ENCODE results near the gene BBS5. TPM values are rescaled to one million over a fixed set of nuclear protein-coding genes. Genes with fewer than 3 reads are reported as not detected.
"Not testable (repeated sequence)": the region's sequence is repeated elsewhere in the genome, so short reads cannot be mapped to it uniquely, and the experiment has no call there.

Gene BBS5
- total RNA-seq, 1 experiment from 2014 or later = 0.31 TPM

DNA sequence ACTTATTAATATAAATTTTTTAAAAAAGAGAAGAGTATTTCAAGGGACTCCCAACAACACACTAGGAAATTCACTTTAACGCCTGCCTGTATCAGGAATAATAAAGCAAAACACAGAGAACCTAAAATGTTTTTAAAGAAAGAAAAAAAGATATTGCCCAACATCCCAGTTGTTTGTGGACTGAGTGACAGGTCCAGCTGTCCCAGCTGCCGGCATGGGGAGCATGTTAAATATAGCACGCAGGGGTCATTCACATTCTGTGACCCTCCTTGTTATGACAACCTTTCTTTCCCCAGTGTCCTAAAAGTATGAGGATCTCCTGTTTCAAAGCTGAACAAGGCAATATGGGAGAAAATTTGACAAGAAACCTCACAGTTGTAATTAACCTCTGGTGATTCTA lies 34.6 kb downstream of the BBS5 start:
- Histone ChIP-seq H3K4me3 (no peak overlapping the region), H3K79me2 (ENCODE audit: low read depth) (no peaks in the 10 kb centered on the region), H3K27me3 (ENCODE audit: insufficient read depth, low read depth) (no peaks in the 10 kb centered on the region), H3K9me2 (ENCODE audit: insufficient read depth) (no peaks in the 10 kb centered on the region), H3K4me2 (no peak overlapping the region), H3F3A (ENCODE audit: insufficient read depth, low read depth) (no peaks in the 10 kb centered on the region), H4K20me1 (ENCODE audit: insufficient read depth) (no peaks in the 10 kb centered on the region), H2AFZ (no peak overlapping the region), H3K4me1 (replicated peaks; ENCODE audit: insufficient read depth) (peaks cover 16% of the 10 kb centered on the region; the same call in 1 of the 2 replicates), H3K27ac (no peak overlapping the region), H3K36me3 (ENCODE audit: low read depth) (no peaks in the 10 kb centered on the region), H3K9me3 (ENCODE audit: insufficient read depth, low read depth) (no peaks in the 10 kb centered on the region)
- ChIA-PET CTCF (no interaction called here), POLR2A (ENCODE audit: unreplicated experiment) (no interaction called here)
- BruUV-seq (replicated peaks) = no TSS peak
- no peak for TF ChIP-seq EZH2 (IDR thresholded peaks at IDR 0.05; ENCODE audit: low read depth)
- TF ChIP-seq, protein P1, sequence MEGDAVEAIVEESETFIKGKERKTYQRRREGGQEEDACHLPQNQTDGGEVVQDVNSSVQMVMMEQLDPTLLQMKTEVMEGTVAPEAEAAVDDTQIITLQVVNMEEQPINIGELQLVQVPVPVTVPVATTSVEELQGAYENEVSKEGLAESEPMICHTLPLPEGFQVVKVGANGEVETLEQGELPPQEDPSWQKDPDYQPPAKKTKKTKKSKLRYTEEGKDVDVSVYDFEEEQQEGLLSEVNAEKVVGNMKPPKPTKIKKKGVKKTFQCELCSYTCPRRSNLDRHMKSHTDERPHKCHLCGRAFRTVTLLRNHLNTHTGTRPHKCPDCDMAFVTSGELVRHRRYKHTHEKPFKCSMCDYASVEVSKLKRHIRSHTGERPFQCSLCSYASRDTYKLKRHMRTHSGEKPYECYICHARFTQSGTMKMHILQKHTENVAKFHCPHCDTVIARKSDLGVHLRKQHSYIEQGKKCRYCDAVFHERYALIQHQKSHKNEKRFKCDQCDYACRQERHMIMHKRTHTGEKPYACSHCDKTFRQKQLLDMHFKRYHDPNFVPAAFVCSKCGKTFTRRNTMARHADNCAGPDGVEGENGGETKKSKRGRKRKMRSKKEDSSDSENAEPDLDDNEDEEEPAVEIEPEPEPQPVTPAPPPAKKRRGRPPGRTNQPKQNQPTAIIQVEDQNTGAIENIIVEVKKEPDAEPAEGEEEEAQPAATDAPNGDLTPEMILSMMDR (conservative IDR thresholded peaks at IDR 0.05) = no peak
- intact Hi-C loops (cut with micrococcal nuclease; ENCODE audit: unreplicated experiment) = no loop called here
- no peak for DNase-seq

DNA sequence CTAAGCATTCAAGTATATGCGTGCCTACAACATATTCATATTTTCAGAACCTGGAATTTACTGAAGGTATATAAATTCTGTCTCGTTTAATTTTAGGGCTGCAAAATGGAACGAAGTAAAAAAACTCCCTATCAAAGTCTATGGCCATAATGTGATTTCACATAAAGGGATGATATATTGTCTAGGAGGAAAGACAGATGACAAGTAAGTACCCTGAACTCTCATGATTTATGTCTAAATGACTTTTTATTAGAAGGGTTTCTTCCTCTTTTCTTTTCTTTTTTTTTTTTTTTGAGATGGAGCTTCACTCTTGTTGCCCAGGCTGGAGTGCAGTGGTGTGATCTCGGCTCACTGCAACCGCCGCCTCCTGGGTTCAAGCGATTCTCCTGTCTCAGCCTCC lies 35.5 kb downstream of the BBS5 start:
- POLR2A ChIA-PET (ENCODE audit: unreplicated experiment) = not testable (repeated sequence)
- CTCF ChIA-PET = interaction anchor here (0.6 kb wide), 1 partner anchor 1991 kb away, joined by 7 read pairs; no protein-coding TSS in a partner anchor

DNA sequence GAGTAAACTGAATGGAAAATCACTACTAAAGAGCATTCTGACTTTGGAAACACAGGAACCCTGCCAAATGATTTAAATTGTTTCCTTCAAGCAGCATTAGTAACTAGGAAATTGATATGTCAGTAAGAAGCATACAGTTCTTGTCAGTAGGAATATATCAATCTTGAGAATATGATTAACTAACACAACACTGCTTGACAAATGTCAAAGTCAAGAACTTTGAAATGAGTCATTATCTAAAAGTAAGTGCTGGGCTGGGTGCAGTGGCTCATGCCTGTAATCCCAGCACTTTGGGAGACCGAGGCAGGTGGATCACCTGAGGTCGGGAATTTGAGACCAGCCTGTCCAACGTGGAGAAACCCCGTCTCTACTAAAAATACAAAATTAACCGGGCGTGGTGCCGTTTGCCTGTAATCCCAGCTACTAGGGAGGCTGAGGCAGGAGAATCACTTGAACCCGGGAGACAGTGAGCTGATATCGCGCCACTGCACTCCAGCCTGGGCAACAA lies 37.2 kb downstream of the BBS5 start:
- DNase-seq; POLR2A ChIA-PET (ENCODE audit: unreplicated experiment); H3K9me2 ChIP-seq (ENCODE audit: insufficient read depth); H3K4me2 ChIP-seq; H4K20me1 ChIP-seq (ENCODE audit: insufficient read depth); H3K79me2 ChIP-seq (ENCODE audit: low read depth); CTCF ChIA-PET; H3K36me3 ChIP-seq (ENCODE audit: low read depth); intact Hi-C loops (cut with micrococcal nuclease; ENCODE audit: unreplicated experiment); H3K4me1 ChIP-seq (replicated peaks; ENCODE audit: insufficient read depth); H2AFZ ChIP-seq; H3K4me3 ChIP-seq; H3K9me3 ChIP-seq (ENCODE audit: insufficient read depth, low read depth); H3F3A ChIP-seq (ENCODE audit: insufficient read depth, low read depth); H3K27me3 ChIP-seq (ENCODE audit: insufficient read depth, low read depth); BruUV-seq (replicated peaks); H3K27ac ChIP-seq: not testable (repeated sequence)

More for the DNA sequence above, 35.5 kb downstream of the BBS5 start:
- H3K4me3 ChIP-seq; H3K9me3 ChIP-seq (ENCODE audit: insufficient read depth, low read depth); H3K4me2 ChIP-seq; H3K4me1 ChIP-seq (replicated peaks; ENCODE audit: insufficient read depth); H3F3A ChIP-seq (ENCODE audit: insufficient read depth, low read depth); BruUV-seq (replicated peaks); intact Hi-C loops (cut with micrococcal nuclease; ENCODE audit: unreplicated experiment); H3K9me2 ChIP-seq (ENCODE audit: insufficient read depth); H2AFZ ChIP-seq; H3K36me3 ChIP-seq (ENCODE audit: low read depth); H3K27me3 ChIP-seq (ENCODE audit: insufficient read depth, low read depth); H3K27ac ChIP-seq; H3K79me2 ChIP-seq (ENCODE audit: low read depth); DNase-seq; H4K20me1 ChIP-seq (ENCODE audit: insufficient read depth): not testable (repeated sequence)

DNA sequence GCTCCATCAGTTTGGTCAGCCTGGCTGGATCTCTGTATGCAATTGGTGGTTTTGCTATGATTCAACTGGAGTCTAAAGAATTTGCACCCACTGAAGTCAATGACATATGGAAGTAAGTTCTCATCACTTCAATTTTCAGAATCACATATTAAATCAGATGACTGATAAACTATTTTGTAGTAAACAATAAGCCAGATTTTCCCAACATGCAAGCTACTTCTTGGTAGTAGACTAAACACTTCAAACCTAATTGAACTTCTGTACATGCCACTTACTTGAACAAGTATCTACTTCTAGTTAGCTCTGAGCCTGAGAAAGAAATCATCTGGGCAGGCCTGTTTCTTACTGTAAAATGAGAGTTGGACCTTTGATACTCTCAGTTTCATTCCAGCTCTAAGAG lies 41.6 kb downstream of the BBS5 start:
- Histone ChIP-seq H3K36me3 (ENCODE audit: low read depth) (no peaks in the 10 kb centered on the region), H3K27ac (no peak overlapping the region), H3K27me3 (ENCODE audit: insufficient read depth, low read depth) (no peaks in the 10 kb centered on the region), H3K4me1 (replicated peaks; ENCODE audit: insufficient read depth) (peaks cover 3% of the 10 kb centered on the region; the same call in 1 of the 2 replicates), H3F3A (ENCODE audit: insufficient read depth, low read depth) (no peaks in the 10 kb centered on the region), H2AFZ (no peak overlapping the region), H3K79me2 (ENCODE audit: low read depth) (no peaks in the 10 kb centered on the region), H3K9me3 (ENCODE audit: insufficient read depth, low read depth) (no peaks in the 10 kb centered on the region), H3K4me2 (no peak overlapping the region), H3K4me3 (no peak overlapping the region), H3K9me2 (ENCODE audit: insufficient read depth) (no peaks in the 10 kb centered on the region), H4K20me1 (ENCODE audit: insufficient read depth) (no peaks in the 10 kb centered on the region)
- BruUV-seq (replicated peaks) = no TSS peak
- POLR2A ChIA-PET (ENCODE audit: unreplicated experiment) = no interaction called here
- DNase-seq = no peak
- intact Hi-C loops (cut with micrococcal nuclease; ENCODE audit: unreplicated experiment) = no loop called here
- CTCF ChIA-PET = no interaction called here
- no peak for TF ChIP-seq EZH2 (IDR thresholded peaks at IDR 0.05; ENCODE audit: low read depth)
- TF ChIP-seq, protein P1 (conservative IDR thresholded peaks at IDR 0.05) = no peak
